Astrocyte (in vitro differentiated cells and primary cell): ENCODE measurements around the gene SLC35G6. TPM values are rescaled to one million over a fixed set of nuclear protein-coding genes. Genes with fewer than 3 reads are reported as not detected.

Experiments
- DNase-seq: peaks from one replicate; pipeline ENCODE4 v3.0.0-alpha.2; 2010; ENCODE audit warnings: low read depth
- FAIRE-seq: peaks from 2 replicates; lab custom pipeline; 2011; peaks lifted over from hg19 to GRCh38; lab: Jason Lieb, UNC
- H2AFZ ChIP-seq: 2 replicates; pipeline ENCODE4 v1.6.0; 2012; ENCODE audit warnings: low read depth, low read length, inconsistent platforms
- H3K27ac ChIP-seq: 2 replicates; pipeline ENCODE4 v1.5.1; 2011; ENCODE audit warnings: low read depth, low read length, inconsistent platforms
- H3K27me3 ChIP-seq: 2 replicates; pipeline ENCODE4 v1.6.0; 2011; ENCODE audit warnings: low read length, inconsistent platforms; ENCODE audit not compliant: insufficient read depth
- H3K36me3 ChIP-seq: 2 replicates; pipeline ENCODE4 v1.5.1; 2011; ENCODE audit warnings: low read length, inconsistent platforms; ENCODE audit not compliant: insufficient read depth
- H3K4me1 ChIP-seq: 2 replicates; pipeline ENCODE4 v1.5.1; 2011; ENCODE audit warnings: low read length, inconsistent platforms; ENCODE audit not compliant: insufficient read depth
- H3K4me2 ChIP-seq: 2 replicates; pipeline ENCODE4 v1.6.0; 2012; ENCODE audit warnings: low read length, inconsistent platforms
- H3K4me3 ChIP-seq: 2 replicates; pipeline ENCODE4 v1.5.1; 2011; ENCODE audit warnings: low read depth, mild to moderate bottlenecking, low read length, inconsistent platforms; ENCODE audit not compliant: insufficient read depth
- H3K79me2 ChIP-seq: 2 replicates; pipeline ENCODE4 v1.6.0; 2012; ENCODE audit warnings: mild to moderate bottlenecking, low read length, inconsistent platforms; ENCODE audit not compliant: insufficient read depth
- H3K9ac ChIP-seq: 2 replicates; pipeline ENCODE4 v1.6.0; 2012; ENCODE audit warnings: mild to moderate bottlenecking, low read length, inconsistent platforms
- H3K9me3 ChIP-seq: 2 replicates; pipeline ENCODE4 v1.5.1; 2012; ENCODE audit warnings: low read depth, mild to moderate bottlenecking, low read length, inconsistent platforms; ENCODE audit not compliant: insufficient read depth
- H4K20me1 ChIP-seq: 2 replicates; pipeline ENCODE4 v1.6.0; 2012; ENCODE audit warnings: low read length, inconsistent platforms; ENCODE audit not compliant: insufficient read depth
- H3K27ac Mint-ChIP-seq: one replicate; pipeline ENCODE4 v1.8.0; 2021; ENCODE audit warnings: mild to moderate bottlenecking, mixed read lengths; ENCODE audit not compliant: unreplicated experiment
- H3K27me3 Mint-ChIP-seq: one replicate; pipeline ENCODE4 v1.8.0; 2021; ENCODE audit warnings: low read depth, mixed read lengths; ENCODE audit not compliant: unreplicated experiment
- H3K36me3 Mint-ChIP-seq: one replicate; pipeline ENCODE4 v1.8.0; 2021; ENCODE audit warnings: low read depth, mixed read lengths; ENCODE audit not compliant: unreplicated experiment
- H3K4me1 Mint-ChIP-seq: one replicate; pipeline ENCODE4 v1.8.0; 2021; ENCODE audit warnings: low read depth, mixed read lengths; ENCODE audit not compliant: unreplicated experiment
- H3K4me3 Mint-ChIP-seq: one replicate; pipeline ENCODE4 v1.8.0; 2021; ENCODE audit warnings: mild to moderate bottlenecking, moderate library complexity, mixed read lengths; ENCODE audit not compliant: unreplicated experiment
- H3K9me3 Mint-ChIP-seq: one replicate; pipeline ENCODE4 v1.8.0; 2021; ENCODE audit warnings: mild to moderate bottlenecking, mixed read lengths; ENCODE audit not compliant: unreplicated experiment
- EZH2 ChIP-seq: IDR thresholded peaks from 2 replicates; pipeline ENCODE4 v1.6.1; 2012; ENCODE audit warnings: mild to moderate bottlenecking, low read length, inconsistent platforms; ENCODE audit not compliant: insufficient read depth
- total RNA-seq: library from RNA; stranded (reverse); gene quantifications from 2 replicates; pipeline ENCODE4 v1.2.1, GENCODE V29; 2021
- TF ChIP-seq, protein P1 (sequence below): IDR thresholded peaks from 2 replicates; pipeline ENCODE4 v1.5.1; 2011; ENCODE audit warnings: low read depth, mild to moderate bottlenecking, inconsistent platforms, low read length, moderate library complexity; ENCODE audit not compliant: insufficient read depth

Gene SLC35G6
- total RNA-seq, 1 donor from 2014 or later = not detected

DNA sequence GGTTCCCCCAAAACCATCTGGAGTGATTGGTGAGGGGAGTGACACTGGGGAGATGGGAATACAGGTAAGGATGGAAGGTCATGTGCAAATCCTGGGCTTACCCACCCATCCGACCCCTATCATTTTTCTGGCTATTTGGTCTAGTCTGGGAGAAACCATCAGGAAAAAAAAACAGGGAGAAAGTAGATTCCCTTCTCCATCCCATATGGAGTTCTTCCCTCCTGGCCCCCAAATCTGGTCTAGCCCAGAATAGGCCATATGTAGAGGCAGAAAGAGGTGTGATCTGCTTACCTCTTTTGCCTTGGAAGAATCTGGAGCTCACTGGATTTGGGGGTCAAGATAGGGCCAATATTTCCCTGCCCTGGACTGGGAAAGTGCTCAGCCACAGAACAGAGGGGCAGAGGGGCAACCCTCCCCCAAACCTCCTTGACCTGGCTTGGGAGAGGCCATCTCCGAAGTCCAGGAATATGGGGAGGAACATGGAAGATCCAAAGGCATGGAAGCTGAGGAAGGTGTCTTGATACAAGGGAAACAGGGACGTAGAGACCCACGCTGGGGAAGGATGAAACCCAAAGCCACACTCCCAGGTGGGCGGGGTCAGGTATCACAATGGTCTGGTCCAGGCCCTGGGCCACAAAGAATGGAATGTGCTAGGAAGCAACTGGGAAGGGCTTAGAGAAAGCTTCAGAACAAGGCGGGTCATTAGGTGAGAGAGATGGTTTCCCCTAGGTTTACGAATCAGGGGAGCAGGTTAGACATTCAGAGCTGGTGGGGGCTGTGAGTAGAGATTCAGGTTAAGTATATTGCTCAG is 20.2 kb upstream of the SLC35G6 start:
- peak overlapping the region; percentile 58 for H3K4me3 Mint-ChIP-seq
- FAIRE-seq = no peak

GRCh38 chr17:7462474-7463371 is 18.5 kb upstream of the SLC35G6 start:
- no peak for FAIRE-seq
- no peaks in the 10 kb centered on the region for H3K27me3 ChIP-seq
- H3K4me1 Mint-ChIP-seq = peaks cover 9% of the 10 kb centered on the region

More for the DNA sequence above, 20.2 kb upstream of the SLC35G6 start:
- no peak for TF ChIP-seq EZH2
- TF ChIP-seq, protein P1, sequence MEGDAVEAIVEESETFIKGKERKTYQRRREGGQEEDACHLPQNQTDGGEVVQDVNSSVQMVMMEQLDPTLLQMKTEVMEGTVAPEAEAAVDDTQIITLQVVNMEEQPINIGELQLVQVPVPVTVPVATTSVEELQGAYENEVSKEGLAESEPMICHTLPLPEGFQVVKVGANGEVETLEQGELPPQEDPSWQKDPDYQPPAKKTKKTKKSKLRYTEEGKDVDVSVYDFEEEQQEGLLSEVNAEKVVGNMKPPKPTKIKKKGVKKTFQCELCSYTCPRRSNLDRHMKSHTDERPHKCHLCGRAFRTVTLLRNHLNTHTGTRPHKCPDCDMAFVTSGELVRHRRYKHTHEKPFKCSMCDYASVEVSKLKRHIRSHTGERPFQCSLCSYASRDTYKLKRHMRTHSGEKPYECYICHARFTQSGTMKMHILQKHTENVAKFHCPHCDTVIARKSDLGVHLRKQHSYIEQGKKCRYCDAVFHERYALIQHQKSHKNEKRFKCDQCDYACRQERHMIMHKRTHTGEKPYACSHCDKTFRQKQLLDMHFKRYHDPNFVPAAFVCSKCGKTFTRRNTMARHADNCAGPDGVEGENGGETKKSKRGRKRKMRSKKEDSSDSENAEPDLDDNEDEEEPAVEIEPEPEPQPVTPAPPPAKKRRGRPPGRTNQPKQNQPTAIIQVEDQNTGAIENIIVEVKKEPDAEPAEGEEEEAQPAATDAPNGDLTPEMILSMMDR = no peak
- H3K27ac Mint-ChIP-seq = peak overlapping the region; percentile 44
- Histone ChIP-seq H3K4me2 (no peak overlapping the region), H4K20me1 (peaks cover 7% of the 10 kb centered on the region), H3K79me2 (no peaks in the 10 kb centered on the region), H3K9ac (no peak overlapping the region), H3K27me3 (no peaks in the 10 kb centered on the region), H3K36me3 (peaks cover 3% of the 10 kb centered on the region), H3K4me1 (no peaks in the 10 kb centered on the region), H3K9me3 (no peaks in the 10 kb centered on the region), H2AFZ (no peak overlapping the region), H3K27ac (no peak overlapping the region), H3K4me3 (no peak overlapping the region)
- H3K9me3 Mint-ChIP-seq = no peaks in the 10 kb centered on the region
- DNase-seq = no peak
- H3K36me3 Mint-ChIP-seq = peaks cover 10% of the 10 kb centered on the region
- H3K27me3 Mint-ChIP-seq = no peaks in the 10 kb centered on the region
- peaks cover 2% of the 10 kb centered on the region for H3K4me1 Mint-ChIP-seq

More at GRCh38 chr17:7462474-7463371, 18.5 kb upstream of the SLC35G6 start:
- Histone ChIP-seq H3K36me3 (peaks cover 3% of the 10 kb centered on the region), H2AFZ (no peak overlapping the region), H3K4me1 (peaks cover 7% of the 10 kb centered on the region), H3K79me2 (peaks cover 9% of the 10 kb centered on the region), H3K27ac (no peak overlapping the region), H4K20me1 (peaks cover 23% of the 10 kb centered on the region), H3K4me3 (no peak overlapping the region), H3K4me2 (no peak overlapping the region), H3K9me3 (no peaks in the 10 kb centered on the region), H3K9ac (no peak overlapping the region)
- no peak for TF ChIP-seq EZH2
- TF ChIP-seq, protein P1 = no peak
- H3K9me3 Mint-ChIP-seq = no peaks in the 10 kb centered on the region
- no peak for DNase-seq
- H3K27ac Mint-ChIP-seq = no peak overlapping the region
- no peaks in the 10 kb centered on the region for H3K27me3 Mint-ChIP-seq
- H3K4me3 Mint-ChIP-seq = peak overlapping the region; percentile 27
- peaks cover 14% of the 10 kb centered on the region for H3K36me3 Mint-ChIP-seq
